Neural crest cell (in vitro differentiated cells): Measurements from ENCODE around the gene MBD5. TPM values are rescaled to one million over a fixed set of nuclear protein-coding genes. Genes with fewer than 3 reads are reported as not detected.
"Not testable (repeated sequence)": the region's sequence is repeated elsewhere in the genome, so short reads cannot be mapped to it uniquely, and the experiment has no call there.

Experiments used
- DNase-seq: peaks from one replicate; pipeline ENCODE4 v3.0.0; 2021; ENCODE audit warnings: low read depth, mixed read lengths, low spot score
- H3K27ac Mint-ChIP-seq: one replicate; pipeline ENCODE4 v1.8.0; 2021; ENCODE audit warnings: mild to moderate bottlenecking, mixed read lengths; ENCODE audit not compliant: unreplicated experiment
- H3K27me3 Mint-ChIP-seq: 2 replicates; pipeline ENCODE4 v1.8.0; 2021; ENCODE audit warnings: low read depth, mild to moderate bottlenecking, mixed read lengths
- H3K36me3 Mint-ChIP-seq: 2 replicates; pipeline ENCODE4 v1.8.0; 2021; ENCODE audit warnings: low read depth, mild to moderate bottlenecking, mixed read lengths
- H3K4me1 Mint-ChIP-seq: 2 replicates; pipeline ENCODE4 v1.8.0; 2021; ENCODE audit warnings: mixed read lengths
- H3K4me3 Mint-ChIP-seq: one replicate; pipeline ENCODE4 v1.8.0; 2021; ENCODE audit warnings: mild to moderate bottlenecking, mixed read lengths
- H3K9me3 Mint-ChIP-seq: 2 replicates; pipeline ENCODE4 v1.8.0; 2021; ENCODE audit warnings: mixed read lengths
- CTCF ChIP-seq: fragments of 200-600 bp; sonication (generic); conservative IDR thresholded peaks from 2 replicates; pipeline ENCODE4 v1.5.0; 2021; ENCODE audit warnings: antibody characterized with exemption, mild to moderate bottlenecking
- total RNA-seq: library from RNA; stranded (reverse); gene quantifications from 2 replicates; pipeline ENCODE4 v1.2.1, GENCODE V29; 2021

MBD5 gene
- total RNA-seq, 1 donor from 2014 or later: 51.1 TPM

- Mint-ChIP-seq H3K36me3 (peaks cover 74% of the 10 kb centered on the region), H3K4me3 (no peak overlapping the region), H3K4me1 (no peaks in the 10 kb centered on the region), H3K27ac (no peak overlapping the region), H3K9me3 (peaks cover 31% of the 10 kb centered on the region), H3K27me3 (no peaks in the 10 kb centered on the region)
- DNase-seq: no peak
- no peak for TF ChIP-seq CTCF
Observed at GRCh38 chr2:148006249-148007007, 14.5 kb upstream of the MBD5 start.

GRCh38 chr2:148007219-148007900 is 13.5 kb upstream of the MBD5 start:
- H3K27ac Mint-ChIP-seq: no peak overlapping the region
- no peak overlapping the region for H3K4me3 Mint-ChIP-seq
- peaks cover 68% of the 10 kb centered on the region for H3K36me3 Mint-ChIP-seq
- H3K27me3 Mint-ChIP-seq: no peaks in the 10 kb centered on the region
- no peaks in the 10 kb centered on the region for H3K4me1 Mint-ChIP-seq
- peaks cover 24% of the 10 kb centered on the region for H3K9me3 Mint-ChIP-seq
- no peak for DNase-seq
- TF ChIP-seq CTCF: no peak

DNA sequence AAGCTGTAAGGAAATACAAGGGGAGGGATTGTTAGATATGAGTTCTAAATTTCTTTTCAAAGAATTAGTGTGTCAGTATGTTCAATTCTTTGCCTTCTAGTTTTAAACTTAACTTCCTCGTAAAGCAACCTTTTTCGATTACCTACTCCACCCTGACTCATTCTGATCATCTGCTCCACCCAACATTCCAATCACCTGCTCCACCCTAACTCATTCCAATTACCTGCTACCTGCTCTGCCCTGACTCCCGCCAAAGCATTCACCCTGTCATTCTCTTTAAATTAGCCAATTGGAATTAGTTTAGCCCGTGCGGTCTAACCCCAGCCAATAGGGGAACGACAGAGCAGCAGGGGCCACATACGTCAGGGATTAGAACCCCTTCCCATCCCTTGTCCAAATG is 12.5 kb upstream of the MBD5 start:
- H3K27ac Mint-ChIP-seq, H3K4me3 Mint-ChIP-seq, H3K4me1 Mint-ChIP-seq, DNase-seq, H3K27me3 Mint-ChIP-seq: not testable (repeated sequence)
- H3K36me3 Mint-ChIP-seq: peaks cover 65% of the 10 kb centered on the region
- peaks cover 20% of the 10 kb centered on the region for H3K9me3 Mint-ChIP-seq

DNA sequence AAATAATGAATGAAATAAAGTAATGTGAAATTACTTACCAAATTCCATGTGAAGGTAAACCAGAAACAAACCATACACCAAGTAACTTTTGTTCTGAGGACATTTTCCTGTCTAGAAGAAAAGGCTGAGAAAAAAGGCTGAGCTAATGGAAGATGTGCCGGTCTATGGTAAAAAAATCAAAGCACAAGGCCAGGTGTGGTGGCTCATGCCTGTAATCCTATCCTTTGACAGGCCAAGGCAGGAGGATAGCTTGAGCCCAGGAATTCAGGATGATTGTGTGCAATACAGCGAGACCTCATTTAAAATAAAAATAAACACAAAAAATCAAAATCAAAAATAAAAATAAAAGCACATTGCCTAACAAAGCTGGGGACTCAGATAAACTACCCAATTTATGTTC is 7.0 kb upstream of the MBD5 start:
- peaks cover 6% of the 10 kb centered on the region for H3K9me3 Mint-ChIP-seq
- DNase-seq: no peak
- no peaks in the 10 kb centered on the region for H3K27me3 Mint-ChIP-seq
- no peak overlapping the region for H3K27ac Mint-ChIP-seq
- H3K4me3 Mint-ChIP-seq: no peak overlapping the region
- peaks cover 26% of the 10 kb centered on the region for H3K36me3 Mint-ChIP-seq
- TF ChIP-seq CTCF: no peak
- peaks cover 13% of the 10 kb centered on the region for H3K4me1 Mint-ChIP-seq

DNA sequence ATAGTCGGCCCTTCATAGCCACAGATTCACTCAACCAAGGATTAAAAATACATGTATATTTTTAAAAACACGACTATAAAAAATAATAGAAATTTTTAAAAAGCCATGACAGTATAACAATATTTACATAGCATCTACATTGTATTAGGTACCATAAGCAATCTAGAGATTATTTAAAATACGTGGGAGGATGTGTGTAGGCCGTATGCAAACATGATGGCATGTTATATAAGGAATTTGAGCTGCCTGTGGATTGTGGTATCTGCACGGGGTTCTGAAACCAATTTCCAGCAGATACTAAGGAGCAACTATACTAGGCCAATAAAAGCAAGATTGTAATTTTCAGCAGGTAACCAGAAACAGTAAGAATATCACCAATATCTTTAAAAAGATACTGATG is 6.3 kb upstream of the MBD5 start:
- Mint-ChIP-seq H3K4me3 (peak overlapping the region; percentile 2), H3K4me1 (peaks cover 19% of the 10 kb centered on the region), H3K27ac (no peak overlapping the region), H3K9me3 (peaks cover 4% of the 10 kb centered on the region), H3K36me3 (peaks cover 24% of the 10 kb centered on the region), H3K27me3 (no peaks in the 10 kb centered on the region)
- no peak for TF ChIP-seq CTCF
- no peak for DNase-seq
